GM19455 (cell line): ENCODE data around the gene MDN1.
"Not testable (repeated sequence)": the region's sequence is repeated elsewhere in the genome, so short reads cannot be mapped to it uniquely, and the experiment has no call there.

Experiments
- ATAC-seq: cut with Tn5 transposase; IDR thresholded peaks from one replicate; pipeline ENCODE4 v1.9.1; 2021; ENCODE audit not compliant: unreplicated experiment

MDN1 gene

GRCh38 chr6:89657445-89658158 lies 162.0 kb downstream of the MDN1 start:
- no peak for ATAC-seq

GRCh38 chr6:89655122-89655521 lies 164.5 kb downstream of the MDN1 start:
- ATAC-seq: no peak

- no peak for ATAC-seq
Measured at GRCh38 chr6:89650579-89650978, 169.0 kb downstream of the MDN1 start.

DNA sequence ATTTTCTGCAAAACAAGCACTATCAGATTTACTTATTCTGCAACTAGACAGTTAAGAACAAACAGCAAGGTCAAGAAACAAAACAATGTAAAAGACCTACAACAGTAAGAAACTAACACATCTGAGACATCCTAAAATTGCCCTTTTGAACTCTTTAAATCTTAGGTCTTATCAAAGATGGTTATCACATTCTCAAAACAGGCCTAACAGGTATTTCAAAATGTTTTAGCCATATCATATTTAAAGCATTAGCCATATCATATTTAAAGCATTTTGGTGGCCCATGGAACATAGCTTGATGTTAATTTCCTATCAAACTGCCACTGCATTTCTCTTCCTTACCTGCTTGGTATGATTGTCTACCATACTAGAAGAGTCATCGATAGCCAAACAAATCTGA lies 169.9 kb downstream of the MDN1 start:
- ATAC-seq: no peak

- no peak for ATAC-seq
Measured at GRCh38 chr6:89644864-89645263, 174.7 kb downstream of the MDN1 start.

GRCh38 chr6:89643406-89643805 lies 176.2 kb downstream of the MDN1 start:
- no peak for ATAC-seq

DNA sequence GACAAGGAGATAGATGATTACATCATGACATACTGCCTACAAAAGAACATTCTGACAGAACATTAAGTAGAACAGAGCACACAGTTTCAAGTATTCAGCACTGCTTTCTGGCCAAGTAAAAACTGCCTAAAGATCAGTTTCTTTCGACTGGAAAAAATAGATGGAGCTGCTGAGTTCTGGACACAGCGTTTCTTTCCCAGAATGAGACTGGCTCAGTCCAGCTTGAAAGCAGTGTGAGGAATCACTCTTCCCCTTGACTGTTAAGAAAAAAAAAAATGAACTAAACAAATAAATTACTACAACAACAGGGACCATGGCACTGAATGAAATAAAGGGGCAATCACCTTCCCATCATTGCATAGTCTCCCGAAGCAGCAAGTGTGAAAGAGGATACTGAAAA lies 176.6 kb downstream of the MDN1 start:
- no peak for ATAC-seq

DNA sequence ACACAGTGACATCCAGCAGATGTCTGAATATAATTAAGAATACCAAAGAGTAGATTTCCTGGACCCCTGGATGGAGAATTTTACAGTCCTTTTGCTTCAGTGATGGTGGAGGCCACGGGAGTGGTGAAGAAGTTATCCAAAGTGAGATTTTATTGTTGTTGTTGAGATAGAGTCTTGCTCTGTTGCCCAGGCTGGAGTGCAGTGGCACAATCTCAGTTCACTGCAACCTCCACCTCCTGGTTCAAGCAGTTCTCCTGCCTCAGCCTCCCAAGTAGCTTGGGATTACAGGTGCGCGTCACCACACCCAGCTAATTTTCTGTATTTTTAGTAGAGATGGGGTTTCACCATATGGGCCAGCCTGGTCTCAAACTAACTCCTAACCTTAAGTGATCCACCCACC lies 178.0 kb downstream of the MDN1 start:
- not testable (repeated sequence) for ATAC-seq

DNA sequence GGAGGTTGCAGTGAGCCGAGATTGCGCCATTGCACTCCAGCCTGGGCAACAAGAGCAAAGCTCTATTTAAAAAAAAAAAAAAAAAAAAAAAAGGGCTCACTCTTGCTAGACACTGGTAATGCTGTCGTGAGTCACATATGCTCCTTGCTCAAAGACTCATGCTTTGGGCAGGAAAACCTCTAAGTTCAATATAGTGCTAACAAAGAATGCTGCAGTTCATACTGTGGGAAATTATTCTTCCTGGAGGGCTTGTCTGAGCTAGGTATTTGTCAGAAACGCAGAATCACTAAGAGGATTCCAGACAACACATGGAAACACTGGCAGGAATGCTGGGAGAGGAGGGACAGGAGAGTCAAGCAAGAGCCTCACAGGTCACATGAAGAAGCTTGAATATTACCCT lies 178.8 kb downstream of the MDN1 start:
- no peak for ATAC-seq

DNA sequence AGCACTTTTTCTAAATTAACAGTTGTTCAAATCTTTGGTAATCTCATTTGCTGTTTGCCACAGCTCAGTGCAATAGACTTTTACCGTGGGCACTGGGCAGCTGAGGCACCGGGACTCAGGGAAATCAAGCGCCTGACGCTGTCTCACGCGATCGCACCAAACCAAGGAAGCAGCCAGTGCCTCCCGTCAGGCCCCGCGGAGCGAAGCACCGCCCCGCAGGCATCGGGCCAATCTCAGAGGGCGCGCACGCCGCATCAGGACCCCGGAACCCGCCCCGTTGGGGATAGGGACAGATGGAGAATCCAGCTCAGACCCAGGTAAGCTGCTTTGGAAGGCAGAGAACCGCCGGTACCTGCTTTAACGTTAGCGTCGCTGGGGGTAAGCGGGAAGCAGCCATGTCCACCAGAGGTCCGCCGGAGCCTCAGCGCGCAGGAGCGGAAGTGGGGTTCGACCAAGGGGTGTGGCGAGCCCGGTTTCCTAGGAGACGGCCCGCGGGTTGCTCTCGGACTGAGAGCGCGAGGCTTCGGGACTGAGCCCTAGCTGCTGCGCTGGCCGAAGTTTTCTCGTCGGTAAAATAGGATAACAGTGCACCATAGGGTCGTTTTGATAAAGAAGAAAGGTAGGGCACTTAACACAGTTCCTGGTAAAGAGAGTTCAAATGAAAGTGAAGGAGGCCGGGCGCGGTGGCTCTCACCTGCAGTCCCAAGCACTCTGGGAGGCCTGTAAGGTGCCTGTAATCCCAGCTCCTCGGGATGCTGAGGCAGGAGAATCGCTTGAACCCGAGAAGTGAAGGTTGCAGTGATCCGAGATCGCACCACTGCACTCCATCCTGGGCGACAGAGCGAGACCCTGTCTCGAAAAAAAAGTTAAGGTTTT lies 181.0 kb downstream of the MDN1 start, which contains the start of gene LYRM2:
Gene LYRM2 (minus strand): TSS at position 428 of the 876 bp plus-strand sequence. CDS start 31 bp downstream, at position 397.
- peak; percentile 99 for ATAC-seq

DNA sequence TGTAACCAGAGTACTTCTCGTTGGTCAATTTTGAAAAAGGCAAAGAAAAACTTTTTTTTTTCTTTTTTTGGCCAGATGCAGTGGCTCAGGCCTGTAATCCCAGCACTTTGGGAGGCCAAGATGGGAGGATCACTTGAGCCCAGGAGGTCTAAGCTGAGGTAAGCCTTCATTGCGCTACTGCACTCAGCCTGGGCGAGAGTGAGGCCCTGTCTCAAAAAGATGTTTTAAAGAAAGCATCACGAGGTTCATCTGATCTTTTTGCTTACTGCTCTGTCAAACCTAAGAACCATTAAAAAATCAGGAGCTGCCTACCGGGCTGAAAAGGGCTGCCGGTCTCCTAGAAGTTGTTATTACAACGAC lies 181.7 kb downstream of the MDN1 start:
- ATAC-seq: peak; percentile 8

DNA sequence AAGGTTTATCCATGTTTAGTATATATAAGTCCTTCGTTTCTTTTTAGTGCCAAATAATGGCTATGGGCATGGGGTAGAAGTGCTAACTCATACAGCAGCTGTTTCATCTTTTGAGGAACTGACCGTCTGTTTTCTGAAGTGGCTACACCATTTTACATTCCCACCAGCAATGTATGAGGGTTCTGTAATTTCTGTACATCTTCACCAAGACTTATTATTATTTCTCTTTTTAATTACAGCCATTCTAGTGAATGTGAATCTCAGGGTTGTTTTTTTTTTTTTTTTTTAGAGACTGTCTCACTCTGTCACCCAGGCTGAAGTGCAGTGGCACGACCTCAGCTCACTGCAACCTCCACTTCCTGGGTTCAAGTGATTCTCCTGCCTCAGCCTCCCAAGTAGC lies 183.2 kb downstream of the MDN1 start:
- ATAC-seq: not testable (repeated sequence)

- no peak for ATAC-seq
Measured at GRCh38 chr6:89630488-89630887, 189.1 kb downstream of the MDN1 start.

DNA sequence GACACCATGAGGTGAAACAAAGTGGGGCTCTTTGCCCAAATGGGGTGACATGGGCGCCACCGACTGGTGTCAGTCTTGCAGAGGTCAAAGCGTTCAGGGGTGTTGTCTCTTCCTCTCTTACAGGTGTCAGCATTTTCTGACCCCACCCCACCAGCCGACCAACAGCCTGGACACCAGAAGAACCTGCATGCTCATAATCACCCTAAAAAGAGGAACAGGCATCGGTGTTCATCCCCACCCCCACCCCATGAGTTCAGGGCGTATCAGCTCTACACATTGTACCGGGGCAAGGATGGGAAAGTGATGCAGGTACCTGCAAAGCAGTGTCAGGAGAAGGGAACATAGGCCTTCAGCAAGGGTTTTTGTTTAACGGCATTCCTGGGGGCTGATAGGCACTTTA lies 195.8 kb downstream of the MDN1 start:
- no peak for ATAC-seq

DNA sequence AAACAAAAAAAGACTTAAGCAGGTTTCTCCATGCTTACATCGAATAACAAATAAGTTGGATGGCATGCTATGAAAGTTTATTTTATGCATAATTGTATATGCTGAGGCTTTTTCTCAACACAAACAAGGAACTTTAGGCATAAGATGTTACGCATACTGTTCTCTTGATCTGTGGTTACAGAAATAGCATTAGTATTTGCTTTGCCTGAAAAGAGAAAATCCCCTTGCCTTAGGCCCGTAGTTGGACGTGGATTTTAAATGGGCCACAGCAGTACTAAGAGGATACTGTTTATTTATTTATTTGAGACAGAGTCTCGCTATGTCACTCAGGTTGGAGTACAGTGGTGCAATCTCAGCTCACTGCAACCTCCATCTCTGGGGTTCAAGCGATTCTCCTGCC lies 200.0 kb downstream of the MDN1 start:
- ATAC-seq: no peak

DNA sequence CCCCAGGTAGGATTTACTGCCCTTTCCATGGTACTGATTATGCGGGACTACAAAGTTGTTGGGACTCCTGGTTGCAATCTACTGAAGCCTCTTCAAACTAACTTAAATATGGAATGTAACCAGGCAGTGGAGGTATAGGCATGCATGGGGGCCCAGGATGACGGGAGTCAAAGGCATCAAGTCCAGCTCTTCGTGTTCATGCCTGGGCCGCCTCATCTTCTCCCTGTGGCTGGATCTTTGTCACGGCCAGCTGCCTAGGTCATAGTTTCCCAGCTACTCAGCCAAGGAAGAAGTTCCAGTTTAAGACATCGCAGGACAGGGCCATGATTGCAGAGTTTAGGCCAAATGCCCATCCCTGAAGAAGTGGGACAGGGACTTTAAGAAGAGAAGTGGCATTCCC lies 201.6 kb downstream of the MDN1 start:
- no peak for ATAC-seq

- ATAC-seq: no peak
Measured at GRCh38 chr6:89616531-89616930, 203.1 kb downstream of the MDN1 start.

- no peak for ATAC-seq
Measured at GRCh38 chr6:89615882-89616281, 203.7 kb downstream of the MDN1 start.

DNA sequence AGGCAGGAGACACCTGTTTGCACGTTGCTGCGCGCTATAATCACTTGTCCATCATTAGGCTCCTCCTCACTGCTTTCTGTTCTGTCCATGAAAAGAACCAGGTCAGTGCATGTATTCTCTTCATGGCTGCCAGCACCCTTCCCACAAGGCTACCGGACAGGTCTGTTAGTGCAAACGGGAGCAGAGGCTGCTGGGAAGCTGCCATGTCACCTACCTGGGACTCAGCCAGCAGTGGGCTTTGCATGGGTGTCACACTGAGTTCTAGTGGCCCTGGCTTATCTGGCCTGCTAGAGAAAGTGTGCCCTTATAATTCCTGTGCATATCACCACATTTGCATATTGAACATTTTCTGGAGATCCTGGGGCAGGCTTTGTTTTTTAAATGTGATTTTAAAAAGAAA lies 205.8 kb downstream of the MDN1 start:
- no peak for ATAC-seq

GRCh38 chr6:89612121-89612520 lies 207.5 kb downstream of the MDN1 start:
- no peak for ATAC-seq

GRCh38 chr6:89611666-89612065 lies 207.9 kb downstream of the MDN1 start:
- no peak for ATAC-seq

DNA sequence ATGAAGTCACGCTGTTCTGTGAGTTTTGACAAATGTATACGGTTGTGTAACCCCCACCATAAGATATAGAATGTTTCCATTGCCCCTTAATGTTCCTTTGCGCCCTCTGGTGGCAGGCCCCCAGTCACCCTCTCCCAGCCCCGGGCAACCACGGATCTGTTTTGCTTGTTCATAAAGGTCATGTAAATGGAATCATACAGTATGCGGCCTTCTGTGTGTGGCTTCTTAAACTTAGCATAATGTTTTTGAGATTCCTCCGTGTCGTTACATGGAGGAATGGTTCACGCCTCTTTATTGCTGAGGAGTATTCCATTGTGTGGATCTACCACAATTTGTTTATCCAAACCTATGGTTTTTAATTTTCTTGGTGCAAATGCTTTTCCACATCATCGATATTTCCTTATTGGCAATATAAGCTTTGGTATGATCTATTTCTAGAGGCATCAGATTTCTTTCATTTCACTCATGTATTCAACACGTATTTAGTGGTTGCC lies 209.4 kb downstream of the MDN1 start:
- peak; percentile 72 for ATAC-seq
